OCI-M2 (cell line): ENCODE data around the gene GNG7.
"Not testable (repeated sequence)": the region's sequence is repeated elsewhere in the genome, so short reads cannot be mapped to it uniquely, and the experiment has no call there.

Source experiments
- DNase-seq: peaks from one replicate; lab custom pipeline; 2025; ENCODE audit not compliant: unreplicated experiment; lab: John Stamatoyannopoulos, UW

The GNG7 gene

DNA sequence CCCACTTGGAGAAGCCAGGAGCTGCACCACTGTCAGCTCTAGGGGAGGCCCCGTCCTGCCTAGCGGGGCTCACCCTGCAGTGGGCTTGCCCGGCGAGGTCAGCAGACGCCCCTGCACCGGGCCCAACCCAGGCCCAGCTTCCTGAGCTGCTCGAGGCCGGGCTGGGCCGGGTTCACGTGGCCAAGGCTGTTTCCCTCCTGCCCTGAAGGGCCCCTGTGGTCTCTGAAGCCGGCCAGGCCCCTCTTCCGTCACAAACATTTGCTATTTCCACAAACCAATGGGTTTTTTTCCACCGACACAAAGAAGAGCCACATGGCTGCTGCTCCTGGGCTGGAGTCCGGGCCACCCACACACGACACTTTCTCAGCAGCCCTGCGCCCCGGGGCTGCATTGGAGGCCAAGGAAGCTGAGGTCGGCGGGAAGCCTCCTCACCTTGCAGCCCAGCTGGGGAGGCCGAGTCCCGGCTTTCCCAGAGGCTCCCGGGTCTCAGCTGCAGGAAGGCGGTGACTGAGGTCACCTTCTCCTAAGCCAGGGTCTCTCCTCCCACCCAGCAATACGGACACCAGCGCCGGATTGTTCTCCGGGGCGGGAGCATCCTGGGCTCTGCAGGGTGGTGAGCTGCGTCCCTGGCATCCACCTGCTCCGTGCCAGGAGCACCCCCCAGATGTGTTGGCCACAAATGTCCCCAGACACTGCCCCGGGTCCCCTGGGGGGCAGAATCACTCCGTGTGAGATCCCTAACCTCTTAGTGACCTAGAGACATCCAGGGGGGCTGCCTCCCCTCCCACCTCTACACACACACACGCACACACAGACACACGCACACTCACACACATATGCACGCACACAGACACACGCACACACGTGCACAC, 146.0 kb downstream of the GNG7 start:
- DNase-seq = no peak

- no peak for DNase-seq
These were observed 146.9 kb downstream of the GNG7 start for GRCh38 chr19:2555422-2556220.

- DNase-seq = no peak
These were observed 147.6 kb downstream of the GNG7 start for GRCh38 chr19:2554856-2555255.

DNA sequence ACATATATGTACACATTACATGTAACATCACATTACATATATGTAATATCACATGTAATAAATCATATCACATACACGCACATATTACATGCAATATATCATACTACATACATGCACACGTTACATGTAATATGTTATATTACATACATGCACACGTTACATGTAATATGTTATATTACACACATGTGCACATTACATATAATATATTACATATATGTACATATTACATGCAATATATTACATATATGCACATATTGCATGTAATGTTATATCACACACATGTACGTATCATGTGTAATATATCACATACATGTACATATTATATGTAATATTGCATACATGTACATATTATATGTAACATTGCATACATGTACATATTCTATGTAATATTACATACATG, 149.0 kb downstream of the GNG7 start:
- no peak for DNase-seq

GRCh38 chr19:2552859-2553258, 149.6 kb downstream of the GNG7 start:
- peak; percentile 8 for DNase-seq

GRCh38 chr19:2551864-2552185, 150.7 kb downstream of the GNG7 start:
- no peak for DNase-seq

DNA sequence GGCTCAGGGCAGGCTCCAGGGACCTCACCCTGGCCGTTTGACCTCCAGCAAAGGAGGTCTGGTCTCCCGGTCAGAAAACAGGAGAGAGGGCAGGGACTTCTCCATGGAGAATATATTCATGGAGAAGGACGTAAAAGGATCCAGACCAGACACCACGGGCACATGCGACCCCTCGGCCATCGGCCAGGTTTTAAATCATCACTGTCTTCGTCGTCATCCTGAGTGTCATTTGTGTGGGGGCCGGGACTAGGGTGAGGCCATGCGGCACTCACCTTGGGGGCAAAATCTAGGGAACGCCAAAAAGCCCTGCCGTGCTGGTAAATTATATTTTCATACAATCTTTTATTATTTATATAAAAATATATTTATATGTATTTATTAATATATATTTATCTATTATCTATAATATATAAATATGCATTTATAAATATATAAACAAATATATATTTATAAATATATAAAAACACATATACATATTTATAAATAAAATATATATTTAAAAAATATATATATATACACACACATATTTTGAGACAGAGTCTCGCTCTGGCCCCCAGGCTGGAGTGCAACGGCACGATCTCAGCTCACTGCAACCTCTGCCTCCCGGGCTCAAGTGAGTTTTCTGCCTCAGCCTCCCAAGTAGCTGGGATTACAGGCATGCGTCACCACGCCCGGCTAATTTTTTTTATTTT, 151.2 kb downstream of the GNG7 start:
- DNase-seq = no peak

GRCh38 chr19:2550431-2551171, 151.9 kb downstream of the GNG7 start:
- no peak for DNase-seq

DNA sequence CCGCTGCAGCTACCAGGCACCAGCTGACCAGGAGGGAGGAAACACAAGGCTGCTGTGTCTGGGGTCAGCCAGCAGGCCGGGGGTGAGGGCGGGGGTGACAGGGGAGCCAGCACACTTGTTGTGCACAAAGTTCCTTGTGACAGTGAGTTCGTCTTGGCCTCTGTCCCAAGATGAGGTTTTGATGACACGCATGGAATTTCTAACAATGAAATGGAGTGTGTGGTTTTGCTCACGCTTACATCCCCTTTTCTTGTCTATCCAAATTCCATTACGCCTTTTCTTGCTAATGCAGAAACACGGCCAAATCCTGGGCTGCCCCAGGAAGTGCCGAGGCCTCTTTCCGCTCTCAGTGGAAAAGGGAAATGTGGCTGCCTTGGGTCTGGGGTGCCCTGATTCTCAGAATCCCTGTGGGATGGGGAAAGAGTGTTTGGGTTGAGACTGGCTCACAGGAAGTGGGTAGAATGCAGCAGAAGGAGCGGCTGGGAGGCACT, 152.7 kb downstream of the GNG7 start:
- no peak for DNase-seq

DNA sequence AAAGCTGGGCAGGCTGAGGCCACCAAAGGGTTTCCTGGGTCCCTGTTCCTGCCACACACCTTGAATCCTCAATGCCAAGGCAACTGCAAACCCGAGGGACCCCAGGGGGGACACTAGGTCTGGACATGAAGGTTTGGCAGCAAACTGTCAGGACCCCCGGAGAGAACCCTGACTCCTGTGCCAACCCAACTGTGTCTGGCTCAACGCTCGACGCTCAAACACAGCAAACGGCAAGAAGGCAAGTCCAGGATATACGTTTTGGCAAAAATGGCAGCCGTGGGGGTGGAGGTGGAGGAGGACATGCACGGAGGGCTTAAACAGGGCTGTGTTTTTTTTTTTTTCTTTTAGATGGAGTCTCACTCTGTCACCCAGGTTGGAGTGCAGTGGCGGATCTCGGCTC, 153.5 kb downstream of the GNG7 start:
- no peak for DNase-seq

- DNase-seq = no peak
These were observed 154.8 kb downstream of the GNG7 start for GRCh38 chr19:2547721-2548120.

- no peak for DNase-seq
These were observed 155.3 kb downstream of the GNG7 start for GRCh38 chr19:2547033-2547680.

DNA sequence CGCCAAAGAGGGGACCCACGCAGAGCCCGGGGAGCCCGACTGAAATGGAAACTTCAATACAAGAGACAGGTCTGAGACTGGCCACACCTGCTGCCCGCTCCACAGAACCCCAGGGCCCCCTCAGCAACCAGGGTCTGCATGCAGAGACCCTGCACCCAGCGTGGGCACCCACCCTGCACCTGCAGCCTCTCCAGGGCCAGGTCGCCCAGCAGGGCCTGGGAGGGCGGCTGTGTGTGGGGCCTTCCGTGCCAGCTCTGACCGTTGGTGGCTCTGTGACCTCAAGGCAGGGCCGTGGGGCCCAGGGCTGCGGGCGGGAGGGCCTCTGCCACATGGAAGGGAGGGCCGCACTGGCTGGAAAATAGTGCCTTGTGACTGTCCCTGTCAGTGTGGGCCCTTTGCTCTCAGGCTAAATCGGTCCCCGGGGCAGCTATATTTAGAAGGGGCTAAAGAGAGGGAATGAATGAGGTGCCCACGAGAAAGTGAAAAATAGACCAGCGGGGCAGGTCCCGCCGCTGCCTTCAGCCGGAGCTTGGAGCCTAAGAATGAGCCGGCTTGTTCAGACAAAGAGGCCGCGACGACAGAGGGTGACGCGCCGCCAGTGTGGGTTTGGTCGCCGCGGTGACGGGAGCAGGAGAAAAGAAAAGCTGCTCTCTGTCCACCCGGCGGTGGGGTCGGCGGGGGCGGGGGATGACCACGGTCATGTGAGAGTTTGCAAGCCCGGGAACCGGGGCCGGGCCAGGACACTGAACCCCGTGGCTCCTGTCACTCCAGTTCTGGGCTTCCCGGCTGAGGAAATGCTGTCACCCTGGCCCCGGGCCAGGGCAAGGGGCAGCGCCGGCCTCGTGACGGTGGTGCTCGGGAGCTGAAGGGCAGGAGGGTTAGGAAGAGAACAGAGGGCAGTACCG, 156.1 kb downstream of the GNG7 start:
- no peak for DNase-seq

GRCh38 chr19:2545416-2546127, 156.9 kb downstream of the GNG7 start:
- DNase-seq = not testable (repeated sequence)

DNA sequence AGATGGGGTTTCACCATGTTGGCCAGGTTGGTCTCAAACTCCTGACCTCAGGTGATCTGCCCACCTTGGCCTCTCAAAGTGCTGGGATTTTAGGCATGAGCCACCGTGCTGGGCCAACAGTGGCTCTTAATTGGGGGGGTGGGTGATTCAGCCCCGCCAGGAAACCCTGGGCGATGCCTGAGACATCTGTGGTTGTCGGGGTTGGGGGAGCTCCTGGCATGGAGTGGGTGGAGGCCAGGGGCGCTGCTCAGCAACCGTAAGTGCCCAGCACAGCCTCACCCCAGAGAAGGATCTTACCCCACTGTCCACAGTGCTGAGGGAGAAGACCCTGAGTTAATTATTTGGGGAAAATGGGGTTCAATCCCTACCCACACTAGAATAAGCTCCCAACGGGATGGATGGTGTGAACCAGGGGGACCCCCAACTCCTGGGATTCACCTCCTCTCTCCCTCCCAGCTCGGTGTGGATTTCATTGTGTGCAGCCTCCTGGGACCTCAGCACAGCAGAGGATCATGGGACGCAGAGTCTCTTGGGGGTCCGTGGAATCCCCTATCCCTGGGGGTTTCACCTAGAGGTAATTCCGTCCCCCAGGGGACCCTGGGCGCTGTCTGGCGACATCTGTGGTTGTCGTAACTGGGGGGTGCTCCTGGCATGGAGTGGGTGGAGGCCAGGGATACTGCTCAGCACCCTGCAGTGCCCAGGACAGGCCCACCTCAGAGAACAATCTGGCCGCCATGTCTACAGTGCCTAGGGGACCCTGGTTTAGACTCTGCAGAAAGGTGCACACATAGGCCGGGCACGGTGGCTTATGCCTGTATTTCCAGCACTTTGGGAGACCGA, 157.7 kb downstream of the GNG7 start:
- no peak for DNase-seq

- no peak for DNase-seq
These were observed 158.7 kb downstream of the GNG7 start for GRCh38 chr19:2543463-2544442.

DNA sequence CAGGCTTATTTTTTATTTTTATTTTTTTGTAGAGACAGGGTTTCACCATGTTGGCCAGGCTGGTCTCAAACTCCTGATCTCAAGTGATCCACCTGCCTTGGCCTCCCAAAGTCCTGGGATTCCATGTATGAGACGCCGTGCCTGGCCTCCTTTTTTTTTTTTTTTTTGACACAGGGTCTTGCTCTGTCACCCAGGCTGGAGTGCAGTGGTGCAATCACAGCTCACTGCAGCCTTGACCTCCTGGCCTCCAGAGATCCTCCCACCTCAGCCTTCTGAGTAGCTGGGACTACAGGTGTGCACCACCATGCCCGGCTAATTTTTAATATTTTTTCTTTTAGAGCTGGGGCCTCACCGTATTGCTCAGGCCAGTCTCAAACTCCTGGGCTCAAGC, 159.4 kb downstream of the GNG7 start:
- DNase-seq = not testable (repeated sequence)
